ENCODE results near the gene OAS3. TPM values are rescaled to one million over a fixed set of nuclear protein-coding genes. Genes with fewer than 3 reads are reported as not detected.

Gene OAS3
- total RNA-seq, 1 donor from 2014 or later, result not detected

- no peaks in the 10 kb centered on the region for H3K36me3 Mint-ChIP-seq (ENCODE audit: unreplicated experiment)
- peaks cover 1% of the 10 kb centered on the region for H3K27me3 Mint-ChIP-seq (ENCODE audit: unreplicated experiment)
- no peak for TF ChIP-seq CTCF (IDR thresholded peaks at IDR 0.05; ENCODE audit: partially characterized antibody, unreplicated experiment)
- no peak overlapping the region for H3K4me3 Mint-ChIP-seq (ENCODE audit: unreplicated experiment)
- H3K9me3 Mint-ChIP-seq (ENCODE audit: unreplicated experiment), result no peaks in the 10 kb centered on the region
- DNase-seq, result no peak
- H3K27ac Mint-ChIP-seq (ENCODE audit: unreplicated experiment), result no peak overlapping the region
- H3K4me1 Mint-ChIP-seq (ENCODE audit: low read depth, unreplicated experiment), result peaks cover 2% of the 10 kb centered on the region
Observed at GRCh38 chr12:112945515-112945914, 7.2 kb downstream of the OAS3 start.

GRCh38 chr12:112946236-112947000 lies 8.1 kb downstream of the OAS3 start:
- no peak for DNase-seq
- Mint-ChIP-seq H3K4me3 (ENCODE audit: unreplicated experiment) (no peak overlapping the region), H3K36me3 (ENCODE audit: unreplicated experiment) (no peaks in the 10 kb centered on the region), H3K4me1 (ENCODE audit: low read depth, unreplicated experiment) (peaks cover 2% of the 10 kb centered on the region), H3K27ac (ENCODE audit: unreplicated experiment) (no peak overlapping the region), H3K9me3 (ENCODE audit: unreplicated experiment) (no peaks in the 10 kb centered on the region), H3K27me3 (ENCODE audit: unreplicated experiment) (peaks cover 1% of the 10 kb centered on the region)
- no peak for TF ChIP-seq CTCF (IDR thresholded peaks at IDR 0.05; ENCODE audit: partially characterized antibody, unreplicated experiment)

- Mint-ChIP-seq H3K9me3 (ENCODE audit: unreplicated experiment) (no peaks in the 10 kb centered on the region), H3K27me3 (ENCODE audit: unreplicated experiment) (peaks cover 1% of the 10 kb centered on the region), H3K27ac (ENCODE audit: unreplicated experiment) (no peak overlapping the region), H3K4me1 (ENCODE audit: low read depth, unreplicated experiment) (peaks cover 2% of the 10 kb centered on the region), H3K36me3 (ENCODE audit: unreplicated experiment) (no peaks in the 10 kb centered on the region), H3K4me3 (ENCODE audit: unreplicated experiment) (no peak overlapping the region)
- no peak for TF ChIP-seq CTCF (IDR thresholded peaks at IDR 0.05; ENCODE audit: partially characterized antibody, unreplicated experiment)
- no peak for DNase-seq
Observed at GRCh38 chr12:112947314-112947713, 9.0 kb downstream of the OAS3 start.

GRCh38 chr12:112947761-112948160 lies 9.5 kb downstream of the OAS3 start:
- no peak overlapping the region for H3K27ac Mint-ChIP-seq (ENCODE audit: unreplicated experiment)
- no peak for TF ChIP-seq CTCF (IDR thresholded peaks at IDR 0.05; ENCODE audit: partially characterized antibody, unreplicated experiment)
- no peaks in the 10 kb centered on the region for H3K36me3 Mint-ChIP-seq (ENCODE audit: unreplicated experiment)
- DNase-seq, result no peak
- H3K9me3 Mint-ChIP-seq (ENCODE audit: unreplicated experiment), result no peaks in the 10 kb centered on the region
- peaks cover 1% of the 10 kb centered on the region for H3K27me3 Mint-ChIP-seq (ENCODE audit: unreplicated experiment)
- no peak overlapping the region for H3K4me3 Mint-ChIP-seq (ENCODE audit: unreplicated experiment)
- peaks cover 2% of the 10 kb centered on the region for H3K4me1 Mint-ChIP-seq (ENCODE audit: low read depth, unreplicated experiment)

- Mint-ChIP-seq H3K4me3 (ENCODE audit: unreplicated experiment) (no peak overlapping the region), H3K36me3 (ENCODE audit: unreplicated experiment) (no peaks in the 10 kb centered on the region), H3K9me3 (ENCODE audit: unreplicated experiment) (no peaks in the 10 kb centered on the region), H3K27me3 (ENCODE audit: unreplicated experiment) (peaks cover 1% of the 10 kb centered on the region), H3K27ac (ENCODE audit: unreplicated experiment) (no peak overlapping the region), H3K4me1 (ENCODE audit: low read depth, unreplicated experiment) (peaks cover 2% of the 10 kb centered on the region)
- no peak for DNase-seq
- TF ChIP-seq CTCF (IDR thresholded peaks at IDR 0.05; ENCODE audit: partially characterized antibody, unreplicated experiment), result no peak
Observed at GRCh38 chr12:112948806-112949205, 10.5 kb downstream of the OAS3 start.
